Measurements from ENCODE around the gene WBP4. TPM values are rescaled to one million over a fixed set of nuclear protein-coding genes. Genes with fewer than 3 reads are reported as not detected.
A peak's percentile ranks its signal among the peaks of the same experiment; 100 is the strongest.

The WBP4 gene
- total and polyA plus RNA-seq, 12 donors: 13.0 to 45.1 (median 21.8) TPM

- Histone ChIP-seq H3K36me3 (peaks cover 0 to 22% (median 0%) of the 10 kb centered on the region in 9 donors), H3K27ac (peak overlapping the region; percentile 87 to 98 (median 98)), H3K4me3 (peak overlapping the region; percentile 42 to 94 (median 81)), H3K27me3 (no peaks in the 10 kb centered on the region), H3K4me1 (peaks cover 0 to 77% (median 73%) of the 10 kb centered on the region in 9 donors), H3K9me3 (no peaks in the 10 kb centered on the region)
- DNase-seq (peak; percentile 88 to 90), ATAC-seq (peak; percentile 44 to 85 (median 69))
- peak in 6 of 9 donors; percentile 12 to 58 (median 46) for TF ChIP-seq CTCF (IDR thresholded peaks at IDR 0.05)
- intact Hi-C loops (cut with DNase I): loop anchor here in 6 of 10 donors (1.0 to 10.0 kb wide), 12 partner anchors 72 to 288 kb away; partner anchors contain the start of genes KBTBD6 (in 2 of the 6), KBTBD7 (in 1 of the 6), MRPS31 (in 1 of the 6) and NAA16 (in 1 of the 6)
- 0 to 1% methylated on average over 57 of the region's 57 CpGs for WGBS, 2 donors
Measured at GRCh38 chr13:41060082-41060723, 1.1 kb upstream of the WBP4 start.

GRCh38 chr13:41060724-41061074 is 610 bp upstream of the WBP4 start:
- ATAC-seq (peak; percentile 48 to 67 (median 54)), DNase-seq (peak; percentile 82 to 85)
- H3K4me3 ChIP-seq: peak overlapping the region; percentile 42 to 94 (median 81)
- 0% methylated on average over 26 to 35 of the region's 35 CpGs for WGBS, 2 donors
- H3K4me1 ChIP-seq: peaks cover 0 to 77% (median 73%) of the 10 kb centered on the region in 9 donors
- H3K9me3 ChIP-seq: no peaks in the 10 kb centered on the region
- H3K27me3 ChIP-seq: no peaks in the 10 kb centered on the region
- no peak for TF ChIP-seq CTCF (IDR thresholded peaks at IDR 0.05)
- intact Hi-C loops (cut with DNase I): loop anchor here in 6 of 10 donors (1.0 to 10.0 kb wide), 12 partner anchors 72 to 288 kb away; partner anchors contain the start of genes KBTBD6 (in 2 of the 6), KBTBD7 (in 1 of the 6), MRPS31 (in 1 of the 6) and NAA16 (in 1 of the 6)
- H3K36me3 ChIP-seq: peaks cover 0 to 27% (median 2%) of the 10 kb centered on the region in 9 donors
- H3K27ac ChIP-seq: peak overlapping the region; percentile 87 to 98 (median 98)

GRCh38 chr13:41061914-41062837 is 867 bp downstream of the WBP4 start:
- intact Hi-C loops (cut with DNase I): loop anchor here in 6 of 10 donors (1.0 to 10.0 kb wide), 12 partner anchors 70 to 290 kb away; partner anchors contain the start of genes KBTBD6 (in 2 of the 6), KBTBD7 (in 1 of the 6), MRPS31 (in 1 of the 6) and NAA16 (in 1 of the 6)
- H3K4me1 ChIP-seq: peaks cover 0 to 69% (median 63%) of the 10 kb centered on the region in 9 donors

More at GRCh38 chr13:41061914-41062837, 867 bp downstream of the WBP4 start:
- TF ChIP-seq CTCF (IDR thresholded peaks at IDR 0.05): no peak
- peak; percentile 34 to 68 (median 59) for ATAC-seq
- DNase-seq: no peak
- WGBS, 2 donors: 3 to 4% methylated on average over 24 of the region's 24 CpGs
- peak overlapping the region; percentile 42 to 94 (median 81) for H3K4me3 ChIP-seq
- H3K27ac ChIP-seq: peak overlapping the region; percentile 87 to 98 (median 98)
- H3K36me3 ChIP-seq: peaks cover 0 to 42% (median 15%) of the 10 kb centered on the region in 9 donors
- H3K27me3 ChIP-seq: no peaks in the 10 kb centered on the region
- no peaks in the 10 kb centered on the region for H3K9me3 ChIP-seq
